ENCODE data around the gene FBXO45. TPM values are rescaled to one million over a fixed set of nuclear protein-coding genes. Genes with fewer than 3 reads are reported as not detected.
"Not testable (repeated sequence)": the region's sequence is repeated elsewhere in the genome, so short reads cannot be mapped to it uniquely, and the experiment has no call there.

The FBXO45 gene
- total RNA-seq, 1 donor from 2014 or later: 43.6 TPM

GRCh38 chr3:196554205-196554604 lies 14.3 kb upstream of the FBXO45 start:
- DNase-seq (ENCODE audit: low spot score in 2 of 2) (no peak), FAIRE-seq (no peak)

GRCh38 chr3:196555295-196555694 lies 13.2 kb upstream of the FBXO45 start:
- DNase-seq (ENCODE audit: low spot score in 2 of 2) (no peak), FAIRE-seq (no peak)

GRCh38 chr3:196557236-196557635 lies 11.2 kb upstream of the FBXO45 start:
- DNase-seq (ENCODE audit: low spot score in 2 of 2): no peak
- no peak for FAIRE-seq

GRCh38 chr3:196558476-196558875 lies 10.0 kb upstream of the FBXO45 start:
- DNase-seq (ENCODE audit: low spot score in 2 of 2) (no peak), FAIRE-seq (no peak)

GRCh38 chr3:196559826-196560225 lies 8.6 kb upstream of the FBXO45 start:
- no peak for FAIRE-seq
- DNase-seq (ENCODE audit: low spot score in 2 of 2): no peak

- FAIRE-seq (no peak), DNase-seq (ENCODE audit: low spot score in 2 of 2) (no peak)
These were observed 4.7 kb upstream of the FBXO45 start for GRCh38 chr3:196563721-196564225.

GRCh38 chr3:196569003-196569516 lies 600 bp downstream of the FBXO45 start:
- no peak for FAIRE-seq

GRCh38 chr3:196570332-196570731 lies 1.9 kb downstream of the FBXO45 start:
- not testable (repeated sequence) for DNase-seq (ENCODE audit: low spot score in 2 of 2); FAIRE-seq

More at GRCh38 chr3:196569003-196569516, 600 bp downstream of the FBXO45 start:
- no peak for DNase-seq (ENCODE audit: low spot score in 2 of 2)

GRCh38 chr3:196572389-196572788 lies 3.9 kb downstream of the FBXO45 start:
- FAIRE-seq: no peak
- DNase-seq (ENCODE audit: low spot score in 2 of 2): no peak

GRCh38 chr3:196585044-196585757 lies 16.7 kb downstream of the FBXO45 start:
- DNase-seq (ENCODE audit: low spot score in 2 of 2) (no peak), FAIRE-seq (no peak)

GRCh38 chr3:196590279-196590678 lies 21.8 kb downstream of the FBXO45 start:
- FAIRE-seq (no peak), DNase-seq (ENCODE audit: low spot score in 2 of 2) (no peak)

- DNase-seq (ENCODE audit: low spot score in 2 of 2) (no peak), FAIRE-seq (no peak)
These were observed 27.9 kb downstream of the FBXO45 start for GRCh38 chr3:196596355-196596754.

- not testable (repeated sequence) for FAIRE-seq
These were observed 29.7 kb downstream of the FBXO45 start for GRCh38 chr3:196597971-196598733.

GRCh38 chr3:196599734-196600128 lies 31.3 kb downstream of the FBXO45 start:
- DNase-seq (ENCODE audit: low spot score in 2 of 2) (no peak), FAIRE-seq (no peak)

More at GRCh38 chr3:196597971-196598733, 29.7 kb downstream of the FBXO45 start:
- not testable (repeated sequence) for DNase-seq (ENCODE audit: low spot score in 2 of 2)

- FAIRE-seq (no peak), DNase-seq (ENCODE audit: low spot score in 2 of 2) (no peak)
These were observed 31.9 kb downstream of the FBXO45 start for GRCh38 chr3:196600359-196600758.

- DNase-seq (ENCODE audit: low spot score in 2 of 2): no peak
- no peak for FAIRE-seq
These were observed 34.2 kb downstream of the FBXO45 start for GRCh38 chr3:196602673-196603072.

GRCh38 chr3:196603683-196604082 lies 35.2 kb downstream of the FBXO45 start:
- no peak for DNase-seq (ENCODE audit: low spot score in 2 of 2)
- FAIRE-seq: no peak

- no peak for FAIRE-seq
These were observed 36.1 kb downstream of the FBXO45 start for GRCh38 chr3:196604548-196604947.

GRCh38 chr3:196608693-196609092 lies 40.2 kb downstream of the FBXO45 start:
- no peak for DNase-seq (ENCODE audit: low spot score in 2 of 2)
- no peak for FAIRE-seq

More at GRCh38 chr3:196604548-196604947, 36.1 kb downstream of the FBXO45 start:
- no peak for DNase-seq (ENCODE audit: low spot score in 2 of 2)

- FAIRE-seq (no peak), DNase-seq (ENCODE audit: low spot score in 2 of 2) (peak; percentile 66 to 73)
These were observed 40.9 kb downstream of the FBXO45 start for GRCh38 chr3:196609343-196609775.

Measured in frontal cortex (tissue), 4 donors.